PC-9 (cell line): ENCODE measurements around the gene TRAPPC12. TPM values are rescaled to one million over a fixed set of nuclear protein-coding genes. Genes with fewer than 3 reads are reported as not detected.
"Not testable (repeated sequence)": the region's sequence is repeated elsewhere in the genome, so short reads cannot be mapped to it uniquely, and the experiment has no call there.

Source experiments
- BruUV-seq: library from RNA; stranded (reverse); fragments of 400-500 nt; replicated peaks from 2 replicates; lab custom pipeline; 2021; lab: Mats Ljungman, UMichigan
- CTCF ChIA-PET: fragments of 300-600 bp; sonication (Branson Sonifier 250); formaldehyde crosslinking; loops from one replicate; lab custom pipeline; 2022; ENCODE audit warnings: antibody characterized with exemption; lab: Charles Lee
- POLR2A ChIA-PET: fragments of 300-600 bp; sonication (Branson Sonifier 250); formaldehyde crosslinking; loops from one replicate; lab custom pipeline; 2022; ENCODE audit warnings: antibody characterized with exemption; ENCODE audit not compliant: unreplicated experiment; lab: Charles Lee
- DNase-seq, 2 experiments: peaks; one replicate each; pipeline versions ENCODE4 v3.0.0 to v3.0.0-alpha.2; 2015 to 2022; ENCODE audit warnings: mixed read lengths in 1 of 2
- H2AFZ ChIP-seq: fragments of 200-600 bp; sonication (generic); 2 replicates; pipeline ENCODE4 v1.8.1; 2017; ENCODE audit warnings: antibody characterized with exemption
- H3F3A ChIP-seq: fragments of 200-600 bp; sonication (generic); 2 replicates; pipeline ENCODE4 v1.8.1; 2017; ENCODE audit warnings: antibody characterized with exemption, mild to moderate bottlenecking, low read depth; ENCODE audit not compliant: insufficient read depth
- H3K27ac ChIP-seq: fragments of 200-600 bp; sonication (generic); 2 replicates; pipeline ENCODE4 v1.6.1; 2016; ENCODE audit warnings: mixed run types
- H3K27me3 ChIP-seq: fragments of 200-600 bp; sonication (generic); 2 replicates; pipeline ENCODE4 v1.6.1; 2016; ENCODE audit warnings: low read depth, mixed run types; ENCODE audit not compliant: insufficient read depth
- H3K36me3 ChIP-seq: fragments of 200-600 bp; sonication (generic); 2 replicates; pipeline ENCODE4 v1.6.1; 2016; ENCODE audit warnings: low read depth, mixed run types
- H3K4me1 ChIP-seq: fragments of 200-600 bp; sonication (generic); replicated peaks from 2 replicates; pipeline ENCODE4 v1.6.1; 2016; ENCODE audit warnings: mixed run types; ENCODE audit not compliant: insufficient read depth
- H3K4me2 ChIP-seq: fragments of 200-600 bp; sonication (generic); 2 replicates; pipeline ENCODE4 v1.6.1; 2017; ENCODE audit warnings: mixed run types
- H3K4me3 ChIP-seq: fragments of 200-600 bp; sonication (generic); 2 replicates; pipeline ENCODE4 v1.6.1; 2016; ENCODE audit warnings: mixed run types
- H3K79me2 ChIP-seq: fragments of 200-600 bp; sonication (generic); 2 replicates; pipeline ENCODE4 v1.6.1; 2017; ENCODE audit warnings: low read depth, mixed run types
- H3K9me2 ChIP-seq: fragments of 200-600 bp; sonication (generic); 2 replicates; pipeline ENCODE4 v1.8.1; 2017; ENCODE audit warnings: mild to moderate bottlenecking; ENCODE audit not compliant: insufficient read depth
- H3K9me3 ChIP-seq: fragments of 200-600 bp; sonication (generic); 2 replicates; pipeline ENCODE4 v1.8.1; 2016; ENCODE audit warnings: low read depth; ENCODE audit not compliant: insufficient read depth
- H4K20me1 ChIP-seq: fragments of 200-600 bp; sonication (generic); 2 replicates; pipeline ENCODE4 v1.8.1; 2017; ENCODE audit not compliant: insufficient read depth
- EZH2 ChIP-seq: fragments of 200-600 bp; sonication (generic); IDR thresholded peaks from 2 replicates; pipeline ENCODE4 v1.8.0; 2017; ENCODE audit warnings: antibody characterized with exemption, low read depth
- intact Hi-C: fragments of 100-400 bp; cut with micrococcal nuclease; formaldehyde crosslinking; loops from one replicate; pipeline ENCODE4 v1.10.0; 2022; ENCODE audit not compliant: unreplicated experiment
- total RNA-seq: library from RNA; stranded (reverse); gene quantifications from 2 replicates; pipeline ENCODE4 v1.2.3, GENCODE V29; 2021
- TF ChIP-seq, protein P1 (sequence below): fragments of 200-600 bp; sonication (generic); conservative IDR thresholded peaks from 2 replicates; pipeline ENCODE4 v1.6.1; 2017; ENCODE audit warnings: mixed run types, antibody characterized with exemption, mild to moderate bottlenecking, moderate library complexity

The TRAPPC12 gene
- total RNA-seq, 1 experiment from 2014 or later = 69.3 TPM

GRCh38 chr2:3355951-3356569, 23.4 kb upstream of the TRAPPC12 start:
- H3K27ac ChIP-seq = no peak overlapping the region
- no peaks in the 10 kb centered on the region for H3K9me3 ChIP-seq
- peaks cover 41% of the 10 kb centered on the region for H3K79me2 ChIP-seq
- H4K20me1 ChIP-seq = peaks cover 13% of the 10 kb centered on the region
- H3K4me2 ChIP-seq = no peak overlapping the region
- H3K4me3 ChIP-seq = no peak overlapping the region
- H3K36me3 ChIP-seq = peaks cover 15% of the 10 kb centered on the region
- H3K27me3 ChIP-seq = no peaks in the 10 kb centered on the region
- ChIA-PET CTCF (no interaction called here), POLR2A (no interaction called here)
- TF ChIP-seq EZH2 = no peak
- TF ChIP-seq, protein P1, sequence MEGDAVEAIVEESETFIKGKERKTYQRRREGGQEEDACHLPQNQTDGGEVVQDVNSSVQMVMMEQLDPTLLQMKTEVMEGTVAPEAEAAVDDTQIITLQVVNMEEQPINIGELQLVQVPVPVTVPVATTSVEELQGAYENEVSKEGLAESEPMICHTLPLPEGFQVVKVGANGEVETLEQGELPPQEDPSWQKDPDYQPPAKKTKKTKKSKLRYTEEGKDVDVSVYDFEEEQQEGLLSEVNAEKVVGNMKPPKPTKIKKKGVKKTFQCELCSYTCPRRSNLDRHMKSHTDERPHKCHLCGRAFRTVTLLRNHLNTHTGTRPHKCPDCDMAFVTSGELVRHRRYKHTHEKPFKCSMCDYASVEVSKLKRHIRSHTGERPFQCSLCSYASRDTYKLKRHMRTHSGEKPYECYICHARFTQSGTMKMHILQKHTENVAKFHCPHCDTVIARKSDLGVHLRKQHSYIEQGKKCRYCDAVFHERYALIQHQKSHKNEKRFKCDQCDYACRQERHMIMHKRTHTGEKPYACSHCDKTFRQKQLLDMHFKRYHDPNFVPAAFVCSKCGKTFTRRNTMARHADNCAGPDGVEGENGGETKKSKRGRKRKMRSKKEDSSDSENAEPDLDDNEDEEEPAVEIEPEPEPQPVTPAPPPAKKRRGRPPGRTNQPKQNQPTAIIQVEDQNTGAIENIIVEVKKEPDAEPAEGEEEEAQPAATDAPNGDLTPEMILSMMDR = no peak
- intact Hi-C loops = no loop called here
- H2AFZ ChIP-seq = no peak overlapping the region
- H3F3A ChIP-seq = no peaks in the 10 kb centered on the region
- DNase-seq = no peak
- no TSS peak for BruUV-seq
- H3K4me1 ChIP-seq = no peaks in the 10 kb centered on the region
- H3K9me2 ChIP-seq = no peaks in the 10 kb centered on the region

GRCh38 chr2:3356799-3357198, 22.7 kb upstream of the TRAPPC12 start:
- H3K4me3 ChIP-seq = no peak overlapping the region
- no peaks in the 10 kb centered on the region for H3K9me3 ChIP-seq
- no peak for DNase-seq
- no TSS peak for BruUV-seq
- H3K36me3 ChIP-seq = peaks cover 15% of the 10 kb centered on the region
- no peaks in the 10 kb centered on the region for H3K9me2 ChIP-seq
- no peak overlapping the region for H3K4me2 ChIP-seq
- H3K27ac ChIP-seq = no peak overlapping the region
- peaks cover 13% of the 10 kb centered on the region for H4K20me1 ChIP-seq
- ChIA-PET POLR2A (no interaction called here), CTCF (no interaction called here)
- H2AFZ ChIP-seq = no peak overlapping the region
- H3K27me3 ChIP-seq = no peaks in the 10 kb centered on the region
- intact Hi-C loops = no loop called here
- H3K79me2 ChIP-seq = peaks cover 43% of the 10 kb centered on the region
- no peaks in the 10 kb centered on the region for H3K4me1 ChIP-seq
- H3F3A ChIP-seq = no peaks in the 10 kb centered on the region
- no peak for TF ChIP-seq EZH2
- TF ChIP-seq, protein P1 = no peak

DNA sequence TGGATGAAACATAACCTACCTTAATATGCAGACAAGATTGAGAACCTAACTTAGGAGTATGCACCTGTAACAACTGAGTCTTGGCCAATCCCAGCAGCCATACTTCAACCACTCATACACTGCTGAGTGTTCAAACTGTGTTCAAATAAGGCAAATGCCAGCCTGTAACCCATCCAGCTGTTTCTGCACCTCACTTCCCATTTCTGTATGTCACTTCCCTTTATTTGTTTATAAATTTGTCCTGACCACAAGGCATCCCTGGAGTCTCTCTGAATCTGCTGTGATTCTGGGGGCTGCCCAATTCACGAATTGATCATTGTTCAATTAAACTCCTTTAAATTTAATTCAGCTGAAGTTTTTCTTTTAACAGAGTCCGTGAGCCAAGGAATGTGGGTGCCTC, 22.0 kb upstream of the TRAPPC12 start:
- H3K27ac ChIP-seq, POLR2A ChIA-PET, BruUV-seq, H3K4me2 ChIP-seq, intact Hi-C loops, DNase-seq, H3K4me3 ChIP-seq, H3F3A ChIP-seq, H2AFZ ChIP-seq, H3K27me3 ChIP-seq, H3K9me3 ChIP-seq, H3K4me1 ChIP-seq, H3K9me2 ChIP-seq, CTCF ChIA-PET: not testable (repeated sequence)
- Histone ChIP-seq H4K20me1 (peaks cover 13% of the 10 kb centered on the region), H3K36me3 (peaks cover 15% of the 10 kb centered on the region), H3K79me2 (peaks cover 49% of the 10 kb centered on the region)

DNA sequence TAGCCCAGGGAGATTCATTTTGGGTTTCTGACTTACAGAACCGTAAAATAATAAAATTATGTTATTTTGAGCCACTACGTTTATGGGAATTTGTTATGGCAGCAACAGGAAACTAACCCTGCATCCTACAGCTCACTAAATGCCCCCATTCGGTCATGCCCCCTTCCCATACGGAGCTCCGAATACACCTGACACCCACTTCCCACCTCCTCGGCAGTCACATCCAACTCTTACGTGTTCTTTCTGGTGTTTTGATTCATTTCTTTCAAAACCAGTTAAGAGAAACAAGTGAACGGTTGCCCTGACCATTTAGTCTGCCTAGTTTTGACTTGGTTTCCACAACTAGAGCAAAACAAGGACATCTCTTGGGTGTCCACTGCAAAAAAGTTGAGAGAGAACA, 21.6 kb upstream of the TRAPPC12 start:
- no peak for TF ChIP-seq EZH2
- TF ChIP-seq, protein P1 = no peak
- H3K79me2 ChIP-seq = peaks cover 54% of the 10 kb centered on the region
- no peaks in the 10 kb centered on the region for H3F3A ChIP-seq
- H3K27me3 ChIP-seq = no peaks in the 10 kb centered on the region
- intact Hi-C loops = no loop called here
- no peak for DNase-seq
- H3K36me3 ChIP-seq = peaks cover 14% of the 10 kb centered on the region
- H3K4me3 ChIP-seq = no peak overlapping the region
- BruUV-seq = no TSS peak
- H2AFZ ChIP-seq = no peak overlapping the region
- POLR2A ChIA-PET = no interaction called here
- H3K9me3 ChIP-seq = no peaks in the 10 kb centered on the region
- peaks cover 13% of the 10 kb centered on the region for H4K20me1 ChIP-seq
- H3K27ac ChIP-seq = no peak overlapping the region
- no peaks in the 10 kb centered on the region for H3K4me1 ChIP-seq
- no peaks in the 10 kb centered on the region for H3K9me2 ChIP-seq
- CTCF ChIA-PET = no interaction called here
- no peak overlapping the region for H3K4me2 ChIP-seq
